Lung (tissue), 12 donors: ENCODE measurements around the gene DLGAP4. TPM values are rescaled to one million over a fixed set of nuclear protein-coding genes. Genes with fewer than 3 reads are reported as not detected.

ENCODE experiments used
- ATAC-seq: fragments of 200-7000 bp; cut with Tn5 transposase; one replicate; pipeline ENCODE4 v1.9.1; 2020; ENCODE audit warnings: moderate number of reproducible peaks; ENCODE audit not compliant: insufficient read depth, low FRiP score
- DNase-seq, 3 donors: peaks; one replicate each; pipeline ENCODE4 v3.0.0-alpha.2; 2013 to 2017
- H3K27ac ChIP-seq, 2 donors: one replicate each; pipeline ENCODE4 v1.5.1; 2013; ENCODE audit warnings: mild to moderate bottlenecking in 2 of 2, moderate library complexity in 2 of 2, control low read depth in 1 of 2, inconsistent platforms in 1 of 2, low read depth in 1 of 2, low read length in 1 of 2
- H3K27me3 ChIP-seq, 3 donors: one replicate each; pipeline ENCODE4 v1.5.1; 2013; ENCODE audit warnings: low read length in 2 of 3; ENCODE audit not compliant: control insufficient read depth in 3 of 3, insufficient read depth in 3 of 3
- H3K36me3 ChIP-seq, 4 donors: one replicate each; pipeline ENCODE4 v1.5.1; 2013; ENCODE audit warnings: low read length in 4 of 4, mild to moderate bottlenecking in 1 of 4, moderate library complexity in 1 of 4; ENCODE audit not compliant: control insufficient read depth in 4 of 4, insufficient read depth in 4 of 4
- H3K4me1 ChIP-seq, 5 donors: one replicate each; pipeline ENCODE4 v1.5.1; 2013; ENCODE audit warnings: low read length in 5 of 5, mild to moderate bottlenecking in 2 of 5, moderate library complexity in 1 of 5; ENCODE audit not compliant: control insufficient read depth in 5 of 5, insufficient read depth in 5 of 5
- H3K4me3 ChIP-seq: one replicate; pipeline ENCODE4 v1.5.1; 2013; ENCODE audit warnings: mild to moderate bottlenecking, control low read depth, moderate library complexity
- H3K9ac ChIP-seq, 2 donors: one replicate each; pipeline ENCODE4 v1.5.1; 2013; ENCODE audit warnings: low read length in 2 of 2, control low read depth in 1 of 2; ENCODE audit not compliant: insufficient read depth in 1 of 2
- H3K9me3 ChIP-seq, 4 donors: one replicate each; pipeline ENCODE4 v1.5.1; 2013; ENCODE audit warnings: low read length in 3 of 4, mild to moderate bottlenecking in 1 of 4, moderate library complexity in 1 of 4; ENCODE audit not compliant: control insufficient read depth in 4 of 4, insufficient read depth in 3 of 4
- WGBS, 2 donors: extraction: QIAGEN DNeasy Blood & Tissue Kit; methylation state at CpG; one replicate each; pipeline ENCODE4 v1.1.7; 2013; 5-methylcytosine and 5-hydroxymethylcytosine counted together
- polyA plus RNA-seq, 2 donors: library from polyadenylated mRNA; stranded (reverse); fragments of 200-250 nt; gene quantifications; one replicate each; pipeline ENCODE4 v1.2.1, GENCODE V29; 2013
- total RNA-seq, 2 donors: library from RNA; depleted of rRNA in 1 of 2; stranded (reverse); fragments of >200 nt in 1 of 2; gene quantifications; one replicate each; pipeline ENCODE4 v1.2.1, GENCODE V29; 2014 to 2021
- TF ChIP-seq, protein P1 (sequence below): IDR thresholded peaks from 2 replicates; pipeline ENCODE4 v1.5.1; 2012; ENCODE audit warnings: mild to moderate bottlenecking; ENCODE audit errors: control extremely low read depth, extremely low read depth
- donor health status: control.
- donor health status: control.
- donor health status: Bipolar disorder and iron deficiency.
- donor health status: healthy.
- donor health status: DM: yes; HTN: yes; CAD: no.

The DLGAP4 gene
- total and polyA plus RNA-seq, 4 donors = 34.6 to 67.6 (median 35.8) TPM

DNA sequence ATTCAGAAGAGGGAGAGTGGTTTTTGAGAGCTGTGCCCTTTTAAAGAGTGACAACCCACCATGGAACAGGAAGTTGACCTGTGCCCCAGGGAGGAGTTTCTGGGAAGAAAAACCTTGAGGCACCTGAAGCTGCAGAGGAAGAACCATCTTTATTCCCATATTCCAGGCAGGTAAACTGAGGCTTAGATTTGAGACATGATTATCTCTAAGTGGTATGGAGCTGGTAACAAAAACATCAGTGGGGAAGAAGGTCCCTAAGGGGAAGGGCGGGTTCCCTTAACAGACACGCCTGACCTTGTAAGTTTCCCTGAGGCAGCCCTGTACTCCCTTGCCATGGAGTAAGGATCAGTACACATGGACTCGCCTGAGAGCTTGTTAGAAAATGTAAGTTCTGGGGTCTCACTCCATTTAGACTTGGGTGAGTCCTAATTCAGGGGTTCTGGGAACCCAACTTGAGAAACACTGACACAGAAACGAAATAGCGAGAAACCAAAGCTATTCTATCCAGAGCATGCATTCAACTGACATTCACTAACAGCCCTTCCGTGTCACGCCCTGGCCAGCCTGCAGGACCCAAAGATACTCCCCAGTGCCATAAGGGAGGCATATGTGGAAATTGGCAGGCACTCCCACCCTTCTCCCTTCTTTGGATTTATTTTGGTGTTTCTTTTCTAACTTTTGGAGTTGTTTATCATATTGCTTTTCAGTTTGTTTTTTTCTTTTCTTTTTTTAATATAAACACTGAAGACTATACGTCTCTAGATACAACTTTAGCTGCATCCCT lies 90.9 kb downstream of the DLGAP4 start:
- Histone ChIP-seq H3K9ac (no peak overlapping the region), H3K27me3 (peaks cover 0 to 14% (median 5%) of the 10 kb centered on the region in 3 donors), H3K4me1 (no peaks in the 10 kb centered on the region), H3K4me3 (no peak overlapping the region), H3K36me3 (no peaks in the 10 kb centered on the region), H3K27ac (no peak overlapping the region), H3K9me3 (peaks cover 0 to 3% (median 0%) of the 10 kb centered on the region in 4 donors)
- DNase-seq (no peak), ATAC-seq (no peak)
- TF ChIP-seq, protein P1, sequence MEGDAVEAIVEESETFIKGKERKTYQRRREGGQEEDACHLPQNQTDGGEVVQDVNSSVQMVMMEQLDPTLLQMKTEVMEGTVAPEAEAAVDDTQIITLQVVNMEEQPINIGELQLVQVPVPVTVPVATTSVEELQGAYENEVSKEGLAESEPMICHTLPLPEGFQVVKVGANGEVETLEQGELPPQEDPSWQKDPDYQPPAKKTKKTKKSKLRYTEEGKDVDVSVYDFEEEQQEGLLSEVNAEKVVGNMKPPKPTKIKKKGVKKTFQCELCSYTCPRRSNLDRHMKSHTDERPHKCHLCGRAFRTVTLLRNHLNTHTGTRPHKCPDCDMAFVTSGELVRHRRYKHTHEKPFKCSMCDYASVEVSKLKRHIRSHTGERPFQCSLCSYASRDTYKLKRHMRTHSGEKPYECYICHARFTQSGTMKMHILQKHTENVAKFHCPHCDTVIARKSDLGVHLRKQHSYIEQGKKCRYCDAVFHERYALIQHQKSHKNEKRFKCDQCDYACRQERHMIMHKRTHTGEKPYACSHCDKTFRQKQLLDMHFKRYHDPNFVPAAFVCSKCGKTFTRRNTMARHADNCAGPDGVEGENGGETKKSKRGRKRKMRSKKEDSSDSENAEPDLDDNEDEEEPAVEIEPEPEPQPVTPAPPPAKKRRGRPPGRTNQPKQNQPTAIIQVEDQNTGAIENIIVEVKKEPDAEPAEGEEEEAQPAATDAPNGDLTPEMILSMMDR = no peak
- 70 to 76% methylated on average over 8 of the region's 8 CpGs for WGBS, 2 donors

GRCh38 chr20:36398515-36398914 lies 92.4 kb downstream of the DLGAP4 start:
- no peak overlapping the region for H3K27ac ChIP-seq
- peaks cover 0 to 14% (median 5%) of the 10 kb centered on the region in 3 donors for H3K27me3 ChIP-seq

DNA sequence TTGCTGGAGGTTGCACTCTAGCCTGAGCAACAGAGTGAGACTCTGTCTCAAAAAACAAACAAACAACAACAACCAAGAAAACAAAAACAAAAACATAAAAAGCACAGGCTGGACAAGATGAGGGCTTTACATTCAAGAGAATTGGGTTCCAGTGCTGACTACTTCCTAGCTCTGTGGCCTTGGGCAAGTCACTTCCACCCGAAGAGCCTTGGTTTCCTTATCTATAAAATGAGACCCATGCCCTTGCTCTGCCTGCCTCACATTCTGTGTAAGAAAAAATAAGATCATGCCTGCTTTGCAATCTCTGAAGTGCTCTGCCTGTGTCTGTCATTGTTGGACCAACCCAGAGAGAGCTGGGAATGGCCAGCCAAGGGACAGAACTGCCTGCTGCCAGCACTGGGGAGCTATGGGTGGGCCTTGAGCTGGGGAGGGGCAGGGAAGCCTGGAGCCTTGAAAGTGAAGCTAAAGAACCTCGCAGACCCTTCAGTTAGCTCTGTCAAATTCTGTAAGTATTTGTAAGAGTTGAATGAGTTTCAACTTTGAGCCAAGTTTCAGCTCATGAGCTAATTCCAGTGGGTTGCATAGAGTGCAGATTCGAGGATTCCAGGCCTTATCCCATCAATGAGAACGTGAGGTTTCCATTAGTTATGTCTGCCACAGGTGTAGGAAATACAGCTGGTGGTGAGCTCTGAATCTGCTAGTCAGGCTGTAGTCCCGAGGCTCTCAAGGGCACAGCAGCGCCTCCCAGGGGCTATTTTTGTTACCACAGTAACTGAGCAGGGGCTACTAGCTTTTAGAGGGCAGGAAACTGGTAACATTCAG lies 93.2 kb downstream of the DLGAP4 start:
- H3K27ac ChIP-seq = no peak overlapping the region
- DNase-seq (peak; percentile 25 to 36 (median 34)), ATAC-seq (no peak)
- peaks cover 0 to 14% (median 5%) of the 10 kb centered on the region in 3 donors for H3K27me3 ChIP-seq
- H3K9me3 ChIP-seq = peaks cover 0 to 11% (median 0%) of the 10 kb centered on the region in 4 donors
- no peaks in the 10 kb centered on the region for H3K36me3 ChIP-seq
- 34 to 35% methylated on average over 6 of the region's 6 CpGs for WGBS, 2 donors
- TF ChIP-seq, protein P1 = no peak
- no peak overlapping the region for H3K4me3 ChIP-seq
- H3K4me1 ChIP-seq = no peaks in the 10 kb centered on the region
- no peak overlapping the region for H3K9ac ChIP-seq

More at GRCh38 chr20:36398515-36398914, 92.4 kb downstream of the DLGAP4 start:
- Histone ChIP-seq H3K9ac (no peak overlapping the region), H3K4me1 (no peaks in the 10 kb centered on the region), H3K36me3 (no peaks in the 10 kb centered on the region), H3K4me3 (no peak overlapping the region), H3K9me3 (peaks cover 0 to 4% (median 0%) of the 10 kb centered on the region in 4 donors)
- no peak for ATAC-seq
- WGBS, 2 donors = 71 to 84% methylated on average over 3 of the region's 3 CpGs
- DNase-seq = no peak
- TF ChIP-seq, protein P1 = no peak
